HepG2 (cell line): ENCODE measurements around the gene NUDT9. TPM values are rescaled to one million over a fixed set of nuclear protein-coding genes. Genes with fewer than 3 reads are reported as not detected.

Experiments used
- ARID5B ChIP-seq: IDR thresholded peaks from 2 replicates; pipeline ENCODE4 v1.4.0; 2020; ENCODE audit warnings: mild to moderate bottlenecking, missing genetic modification reagents
- ATF7 ChIP-seq, 2 experiments: fragments of 450-650 bp in 1 of 2; sonication (generic) in 1 of 2; formaldehyde crosslinking in 1 of 2; IDR thresholded peaks; 2 replicates each; pipeline versions ENCODE4 v1.4.0 to v1.6.1; 2016 to 2020; ENCODE audit warnings: antibody characterized with exemption in 1 of 2, mild to moderate bottlenecking in 1 of 2, missing genetic modification reagents in 1 of 2
- CENPBD1 ChIP-seq: sonication (generic); formaldehyde crosslinking; IDR thresholded peaks from 2 replicates; pipeline ENCODE4 v1.8.0; 2022; ENCODE audit warnings: missing genetic modification reagents, low read depth, mild to moderate bottlenecking, borderline replicate concordance
- FOXK1 ChIP-seq: sonication (generic); formaldehyde crosslinking; IDR thresholded peaks from 2 replicates; pipeline ENCODE4 v1.4.0; 2020; ENCODE audit warnings: low read depth, missing genetic modification reagents, borderline replicate concordance
- HBP1 ChIP-seq: IDR thresholded peaks from 2 replicates; pipeline ENCODE4 v1.6.1; 2016; ENCODE audit warnings: low read depth, control low read depth
- HOXA7 ChIP-seq: sonication (generic); formaldehyde crosslinking; IDR thresholded peaks from 2 replicates; pipeline ENCODE4 v1.8.1; 2022; ENCODE audit warnings: mild to moderate bottlenecking, missing genetic modification reagents, moderate library complexity
- MNT ChIP-seq: fragments of 450-650 bp; IDR thresholded peaks from 2 replicates; pipeline ENCODE4 v1.6.1; 2016
- MTF1 ChIP-seq: sonication (generic); formaldehyde crosslinking; IDR thresholded peaks from 2 replicates; pipeline ENCODE4 v1.5.0; 2020; ENCODE audit warnings: missing genetic modification reagents
- NFIB ChIP-seq: sonication (generic); formaldehyde crosslinking; IDR thresholded peaks from 2 replicates; pipeline ENCODE4 v1.9.0; 2021; ENCODE audit warnings: missing genetic modification reagents, mild to moderate bottlenecking, borderline replicate concordance
- NFYC ChIP-seq: IDR thresholded peaks from 2 replicates; pipeline ENCODE4 v1.6.1; 2016; ENCODE audit warnings: missing genetic modification reagents, missing compliant biosample characterization
- RFXANK ChIP-seq: IDR thresholded peaks from 2 replicates; pipeline ENCODE4 v1.6.1; 2016
- SMYD3 ChIP-seq: sonication (generic); formaldehyde crosslinking; IDR thresholded peaks from 2 replicates; pipeline ENCODE4 v1.8.1; 2023; ENCODE audit warnings: mild to moderate bottlenecking, missing genetic modification reagents
- SNAPC2 ChIP-seq: sonication (generic); formaldehyde crosslinking; IDR thresholded peaks from 2 replicates; pipeline ENCODE4 v1.8.1; 2022; ENCODE audit warnings: mild to moderate bottlenecking, missing genetic modification reagents
- ZFP41 ChIP-seq: sonication (generic); formaldehyde crosslinking; IDR thresholded peaks from 2 replicates; pipeline ENCODE4 v1.4.0; 2020; ENCODE audit warnings: mild to moderate bottlenecking, missing genetic modification reagents, borderline replicate concordance
- ZNF260 ChIP-seq: sonication (generic); formaldehyde crosslinking; IDR thresholded peaks from 2 replicates; pipeline ENCODE4 v1.4.0; 2020; ENCODE audit warnings: missing genetic modification reagents, low read depth, mild to moderate bottlenecking, borderline replicate concordance
- ZNF331 ChIP-seq: sonication (generic); formaldehyde crosslinking; IDR thresholded peaks from 2 replicates; pipeline ENCODE4 v1.4.0; 2020; ENCODE audit warnings: missing genetic modification reagents
- ZNF556 ChIP-seq: sonication (generic); formaldehyde crosslinking; IDR thresholded peaks from 2 replicates; pipeline ENCODE4 v1.4.0; 2020; ENCODE audit warnings: mild to moderate bottlenecking, missing genetic modification reagents, borderline replicate concordance
- ZNF577 ChIP-seq: sonication (generic); formaldehyde crosslinking; IDR thresholded peaks from 2 replicates; pipeline ENCODE4 v1.4.0; 2020; ENCODE audit warnings: mild to moderate bottlenecking, low read depth, missing genetic modification reagents, borderline replicate concordance
- ZNF616 ChIP-seq: sonication (generic); formaldehyde crosslinking; IDR thresholded peaks from 2 replicates; pipeline ENCODE4 v1.5.0; 2020; ENCODE audit warnings: low read depth, mild to moderate bottlenecking, missing genetic modification reagents
- ZNF740 ChIP-seq: sonication (generic); formaldehyde crosslinking; IDR thresholded peaks from 2 replicates; pipeline ENCODE4 v1.4.0; 2020; ENCODE audit warnings: missing genetic modification reagents
- ZSCAN5A ChIP-seq: sonication (generic); formaldehyde crosslinking; IDR thresholded peaks from 2 replicates; pipeline ENCODE4 v1.8.0; 2022; ENCODE audit warnings: mild to moderate bottlenecking, missing genetic modification reagents, borderline replicate concordance
- polyA plus RNA-seq, 8 experiments: library from polyadenylated mRNA; depleted of rRNA in 3 of 8; stranded (reverse) in 7 of 8; unstranded in 1 of 8; fragments of >200 nt; fragmentation: Illumina TruSeq in 4 of 8; extraction: Trizol in 4 of 8; gene quantifications; 2 replicates each; pipeline versions ENCODE4 v1.2.1 to v1.2.3, GENCODE V29; 2011 to 2016; ENCODE audit warnings: low read depth in 4 of 8, missing spikeins in 1 of 8, mixed read lengths in 1 of 8; ENCODE audit not compliant: insufficient read depth in 1 of 8
- total RNA-seq, 5 experiments: library from RNA; depleted of rRNA; stranded (reverse); fragments of >200 nt; fragmentation: Illumina TruSeq; extraction: Trizol; gene quantifications; 2 replicates each; pipeline ENCODE4 v1.2.3, GENCODE V29; 2016; ENCODE audit warnings: low read depth in 1 of 5

Gene NUDT9
- total and polyA plus RNA-seq, 2 of the 13 experiments (the other 11 are each of a cell fraction or from before 2014, with no cell fraction given): 10.4 to 12.3 TPM

- TF ChIP-seq ZSCAN5A (CRISPR knock-in tag) (no peak), MTF1 (CRISPR knock-in tag) (no peak), MNT (no peak), SMYD3 (CRISPR knock-in tag) (no peak), CENPBD1 (CRISPR knock-in tag) (no peak), FOXK1 (CRISPR knock-in tag) (peak; percentile 40; the same call in 1 of the 2 replicates), ZNF260 (CRISPR knock-in tag) (no peak), ARID5B (CRISPR knock-in tag) (peak; percentile 18; the same call in 1 of the 2 replicates), ZNF616 (CRISPR knock-in tag) (no peak), HOXA7 (CRISPR knock-in tag) (no peak), ZNF331 (CRISPR knock-in tag) (no peak), SNAPC2 (CRISPR knock-in tag) (no peak), RFXANK (CRISPR knock-in tag) (no peak), NFIB (CRISPR knock-in tag) (no peak), ZNF577 (CRISPR knock-in tag) (no peak), ZNF556 (CRISPR knock-in tag) (no peak), HBP1 (CRISPR knock-in tag) (no peak), ZNF740 (CRISPR knock-in tag) (no peak), ATF7 (IDR thresholded peaks at IDR 0.05) (no peak), ATF7 (CRISPR knock-in tag; IDR thresholded peaks at IDR 0.05) (no peak), NFYC (peak; percentile 70), ZFP41 (CRISPR knock-in tag) (no peak)
These were observed 5.4 kb upstream of the NUDT9 start (continued) for GRCh38 chr4:87416965-87417364.
